ENCODE data around the gene SCMH1. TPM values are rescaled to one million over a fixed set of nuclear protein-coding genes. Genes with fewer than 3 reads are reported as not detected.
"Not testable (repeated sequence)": the region's sequence is repeated elsewhere in the genome, so short reads cannot be mapped to it uniquely, and the experiment has no call there.

Gene SCMH1
- total RNA-seq, 2 experiments from 2014 or later = 24.2 to 24.7 TPM

- ChIA-PET CTCF (no interaction called here), POLR2A (no interaction called here)
- H3K27ac Mint-ChIP-seq = no peak overlapping the region
- H3K4me3 Mint-ChIP-seq = no peak overlapping the region
- no peak for DNase-seq
- H3K36me3 Mint-ChIP-seq (ENCODE audit: low read depth) = peaks cover 14% of the 10 kb centered on the region
- peaks cover 11% of the 10 kb centered on the region for H3K4me1 Mint-ChIP-seq
- H3K27me3 Mint-ChIP-seq = no peaks in the 10 kb centered on the region
- peaks cover 7% of the 10 kb centered on the region for H3K9me3 Mint-ChIP-seq
Observed at GRCh38 chr1:41225495-41225894, 16.6 kb downstream of the SCMH1 start.

GRCh38 chr1:41222496-41222895, 19.6 kb downstream of the SCMH1 start:
- CTCF ChIA-PET = interaction anchor here (0.6 kb wide), 1 partner anchor 76 kb away, joined by 3 read pairs; no protein-coding TSS in a partner anchor
- no peak for DNase-seq
- Mint-ChIP-seq H3K27ac (no peak overlapping the region), H3K9me3 (peaks cover 22% of the 10 kb centered on the region), H3K4me1 (peaks cover 11% of the 10 kb centered on the region), H3K4me3 (no peak overlapping the region), H3K27me3 (no peaks in the 10 kb centered on the region), H3K36me3 (ENCODE audit: low read depth) (peaks cover 32% of the 10 kb centered on the region)
- POLR2A ChIA-PET = no interaction called here

- peaks cover 35% of the 10 kb centered on the region for H3K36me3 Mint-ChIP-seq (ENCODE audit: low read depth)
- ChIA-PET POLR2A (no interaction called here), CTCF (interaction anchor here (0.6 kb wide), 1 partner anchor 77 kb away, joined by 3 read pairs; no protein-coding TSS in a partner anchor)
- no peak overlapping the region for H3K27ac Mint-ChIP-seq
- DNase-seq = no peak
- H3K4me1 Mint-ChIP-seq = peaks cover 11% of the 10 kb centered on the region
- H3K4me3 Mint-ChIP-seq = no peak overlapping the region
- peaks cover 27% of the 10 kb centered on the region for H3K9me3 Mint-ChIP-seq
- no peaks in the 10 kb centered on the region for H3K27me3 Mint-ChIP-seq
Observed at GRCh38 chr1:41221995-41222394, 20.1 kb downstream of the SCMH1 start.

- peaks cover 39% of the 10 kb centered on the region for H3K36me3 Mint-ChIP-seq (ENCODE audit: low read depth)
- POLR2A ChIA-PET = interaction anchor here (0.6 kb wide), 1 partner anchor 20 kb away, joined by 4 read pairs; no protein-coding TSS in a partner anchor
- H3K4me3 Mint-ChIP-seq = no peak overlapping the region
Observed at GRCh38 chr1:41218152-41218551, 24.0 kb downstream of the SCMH1 start.

GRCh38 chr1:41217441-41217840, 24.7 kb downstream of the SCMH1 start:
- H3K4me1 Mint-ChIP-seq = peaks cover 4% of the 10 kb centered on the region
- no peak for DNase-seq
- no peak overlapping the region for H3K4me3 Mint-ChIP-seq
- CTCF ChIA-PET = no interaction called here
- no peaks in the 10 kb centered on the region for H3K27me3 Mint-ChIP-seq
- H3K27ac Mint-ChIP-seq = no peak overlapping the region
- H3K36me3 Mint-ChIP-seq (ENCODE audit: low read depth) = peaks cover 39% of the 10 kb centered on the region
- H3K9me3 Mint-ChIP-seq = peaks cover 28% of the 10 kb centered on the region
- POLR2A ChIA-PET = no interaction called here

More at GRCh38 chr1:41218152-41218551, 24.0 kb downstream of the SCMH1 start:
- no peak for DNase-seq
- no peak overlapping the region for H3K27ac Mint-ChIP-seq
- H3K4me1 Mint-ChIP-seq = peaks cover 8% of the 10 kb centered on the region
- peaks cover 28% of the 10 kb centered on the region for H3K9me3 Mint-ChIP-seq
- no peaks in the 10 kb centered on the region for H3K27me3 Mint-ChIP-seq
- CTCF ChIA-PET = no interaction called here

- Mint-ChIP-seq H3K27me3 (no peaks in the 10 kb centered on the region), H3K9me3 (peaks cover 26% of the 10 kb centered on the region), H3K36me3 (ENCODE audit: low read depth) (peaks cover 43% of the 10 kb centered on the region), H3K27ac (no peak overlapping the region), H3K4me1 (peaks cover 4% of the 10 kb centered on the region), H3K4me3 (no peak overlapping the region)
- CTCF ChIA-PET = no interaction called here
- POLR2A ChIA-PET = no interaction called here
- no peak for DNase-seq
Observed at GRCh38 chr1:41215623-41216022, 26.5 kb downstream of the SCMH1 start.

GRCh38 chr1:41213341-41213740, 28.8 kb downstream of the SCMH1 start:
- ChIA-PET CTCF (no interaction called here), POLR2A (no interaction called here)
- DNase-seq = no peak
- Mint-ChIP-seq H3K27me3 (no peaks in the 10 kb centered on the region), H3K9me3 (peaks cover 22% of the 10 kb centered on the region), H3K4me3 (no peak overlapping the region), H3K27ac (no peak overlapping the region), H3K36me3 (ENCODE audit: low read depth) (peaks cover 29% of the 10 kb centered on the region), H3K4me1 (peaks cover 4% of the 10 kb centered on the region)

- Mint-ChIP-seq H3K9me3 (peaks cover 13% of the 10 kb centered on the region), H3K36me3 (ENCODE audit: low read depth) (peaks cover 16% of the 10 kb centered on the region)
- H3K4me1 Mint-ChIP-seq, H3K27me3 Mint-ChIP-seq, CTCF ChIA-PET, DNase-seq, H3K27ac Mint-ChIP-seq, POLR2A ChIA-PET, H3K4me3 Mint-ChIP-seq: not testable (repeated sequence)
Observed at GRCh38 chr1:41211608-41212007, 30.5 kb downstream of the SCMH1 start.

GRCh38 chr1:41207053-41207452, 35.1 kb downstream of the SCMH1 start:
- H3K4me3 Mint-ChIP-seq, H3K27ac Mint-ChIP-seq, POLR2A ChIA-PET, DNase-seq, H3K27me3 Mint-ChIP-seq, H3K4me1 Mint-ChIP-seq, CTCF ChIA-PET: not testable (repeated sequence)
- peaks cover 16% of the 10 kb centered on the region for H3K9me3 Mint-ChIP-seq
- H3K36me3 Mint-ChIP-seq (ENCODE audit: low read depth) = peaks cover 26% of the 10 kb centered on the region

GRCh38 chr1:41200728-41201127, 41.4 kb downstream of the SCMH1 start:
- H3K4me3 Mint-ChIP-seq = no peak overlapping the region
- H3K4me1 Mint-ChIP-seq = no peaks in the 10 kb centered on the region
- H3K27me3 Mint-ChIP-seq = no peaks in the 10 kb centered on the region
- DNase-seq = no peak
- no peak overlapping the region for H3K27ac Mint-ChIP-seq
- H3K9me3 Mint-ChIP-seq = peaks cover 7% of the 10 kb centered on the region
- ChIA-PET POLR2A (interaction anchor here (0.6 kb wide), 1 partner anchor 184 kb away, joined by 3 read pairs; no protein-coding TSS in a partner anchor), CTCF (no interaction called here)
- peaks cover 10% of the 10 kb centered on the region for H3K36me3 Mint-ChIP-seq (ENCODE audit: low read depth)

- no peak overlapping the region for H3K4me3 Mint-ChIP-seq
- CTCF ChIA-PET = interaction anchor here (0.6 to 0.7 kb wide), 2 partner anchors 86 to 1024 kb away, joined by 3 to 5 read pairs; no protein-coding TSS in a partner anchor
Observed at GRCh38 chr1:41199375-41199774, 42.7 kb downstream of the SCMH1 start.

GRCh38 chr1:41192456-41193178, 49.5 kb downstream of the SCMH1 start:
- CTCF ChIA-PET = no interaction called here
- H3K27ac Mint-ChIP-seq = no peak overlapping the region

More at GRCh38 chr1:41199375-41199774, 42.7 kb downstream of the SCMH1 start:
- POLR2A ChIA-PET = no interaction called here
- DNase-seq = no peak
- peaks cover 7% of the 10 kb centered on the region for H3K9me3 Mint-ChIP-seq
- no peaks in the 10 kb centered on the region for H3K27me3 Mint-ChIP-seq
- no peak overlapping the region for H3K27ac Mint-ChIP-seq
- no peaks in the 10 kb centered on the region for H3K4me1 Mint-ChIP-seq
- peaks cover 8% of the 10 kb centered on the region for H3K36me3 Mint-ChIP-seq (ENCODE audit: low read depth)

GRCh38 chr1:41184446-41184845, 57.7 kb downstream of the SCMH1 start:
- no peak for DNase-seq

More at GRCh38 chr1:41192456-41193178, 49.5 kb downstream of the SCMH1 start:
- H3K4me3 Mint-ChIP-seq = no peak overlapping the region
- no peaks in the 10 kb centered on the region for H3K27me3 Mint-ChIP-seq
- POLR2A ChIA-PET = no interaction called here
- no peaks in the 10 kb centered on the region for H3K36me3 Mint-ChIP-seq (ENCODE audit: low read depth)
- no peaks in the 10 kb centered on the region for H3K4me1 Mint-ChIP-seq
- DNase-seq = no peak
- peaks cover 4% of the 10 kb centered on the region for H3K9me3 Mint-ChIP-seq

GRCh38 chr1:41178230-41178629, 63.9 kb downstream of the SCMH1 start:
- H3K4me1 Mint-ChIP-seq, POLR2A ChIA-PET, H3K27ac Mint-ChIP-seq, H3K4me3 Mint-ChIP-seq, H3K27me3 Mint-ChIP-seq, DNase-seq, CTCF ChIA-PET: not testable (repeated sequence)
- peaks cover 25% of the 10 kb centered on the region for H3K36me3 Mint-ChIP-seq (ENCODE audit: low read depth)
- H3K9me3 Mint-ChIP-seq = peaks cover 22% of the 10 kb centered on the region

More at GRCh38 chr1:41184446-41184845, 57.7 kb downstream of the SCMH1 start:
- Mint-ChIP-seq H3K27me3 (no peaks in the 10 kb centered on the region), H3K4me1 (no peaks in the 10 kb centered on the region), H3K36me3 (ENCODE audit: low read depth) (peaks cover 3% of the 10 kb centered on the region), H3K27ac (no peak overlapping the region), H3K4me3 (no peak overlapping the region), H3K9me3 (peaks cover 4% of the 10 kb centered on the region)
- POLR2A ChIA-PET = no interaction called here
- CTCF ChIA-PET = no interaction called here
